ENCODE measurements around the gene CNTNAP4.

DNA sequence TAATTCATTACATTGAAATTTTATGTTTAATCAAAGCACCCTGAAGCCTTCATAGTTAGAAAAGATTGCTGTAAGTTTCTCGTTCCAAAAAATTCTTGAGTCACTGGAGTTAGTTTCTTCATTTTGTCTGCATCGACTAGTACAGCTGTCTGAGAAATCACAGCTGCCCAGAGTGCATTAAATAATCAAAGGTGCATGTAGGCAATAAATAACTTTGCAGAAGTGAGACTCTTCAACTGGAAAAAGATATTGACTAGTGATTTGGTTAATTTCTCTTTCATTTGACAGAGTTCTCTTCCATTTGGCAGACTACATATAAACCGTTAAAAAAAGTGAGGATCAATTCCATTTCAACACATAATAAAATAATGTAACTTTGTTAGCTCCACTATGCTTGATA lies 234.0 kb downstream of the CNTNAP4 start:
- TF ChIP-seq, protein P1, sequence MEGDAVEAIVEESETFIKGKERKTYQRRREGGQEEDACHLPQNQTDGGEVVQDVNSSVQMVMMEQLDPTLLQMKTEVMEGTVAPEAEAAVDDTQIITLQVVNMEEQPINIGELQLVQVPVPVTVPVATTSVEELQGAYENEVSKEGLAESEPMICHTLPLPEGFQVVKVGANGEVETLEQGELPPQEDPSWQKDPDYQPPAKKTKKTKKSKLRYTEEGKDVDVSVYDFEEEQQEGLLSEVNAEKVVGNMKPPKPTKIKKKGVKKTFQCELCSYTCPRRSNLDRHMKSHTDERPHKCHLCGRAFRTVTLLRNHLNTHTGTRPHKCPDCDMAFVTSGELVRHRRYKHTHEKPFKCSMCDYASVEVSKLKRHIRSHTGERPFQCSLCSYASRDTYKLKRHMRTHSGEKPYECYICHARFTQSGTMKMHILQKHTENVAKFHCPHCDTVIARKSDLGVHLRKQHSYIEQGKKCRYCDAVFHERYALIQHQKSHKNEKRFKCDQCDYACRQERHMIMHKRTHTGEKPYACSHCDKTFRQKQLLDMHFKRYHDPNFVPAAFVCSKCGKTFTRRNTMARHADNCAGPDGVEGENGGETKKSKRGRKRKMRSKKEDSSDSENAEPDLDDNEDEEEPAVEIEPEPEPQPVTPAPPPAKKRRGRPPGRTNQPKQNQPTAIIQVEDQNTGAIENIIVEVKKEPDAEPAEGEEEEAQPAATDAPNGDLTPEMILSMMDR (IDR thresholded peaks at IDR 0.05), result no peak
- TF ChIP-seq POLR2AphosphoS5 (IDR thresholded peaks at IDR 0.05), result no peak
